ENCODE measurements around the gene CLIP4.

Gene CLIP4

DNA sequence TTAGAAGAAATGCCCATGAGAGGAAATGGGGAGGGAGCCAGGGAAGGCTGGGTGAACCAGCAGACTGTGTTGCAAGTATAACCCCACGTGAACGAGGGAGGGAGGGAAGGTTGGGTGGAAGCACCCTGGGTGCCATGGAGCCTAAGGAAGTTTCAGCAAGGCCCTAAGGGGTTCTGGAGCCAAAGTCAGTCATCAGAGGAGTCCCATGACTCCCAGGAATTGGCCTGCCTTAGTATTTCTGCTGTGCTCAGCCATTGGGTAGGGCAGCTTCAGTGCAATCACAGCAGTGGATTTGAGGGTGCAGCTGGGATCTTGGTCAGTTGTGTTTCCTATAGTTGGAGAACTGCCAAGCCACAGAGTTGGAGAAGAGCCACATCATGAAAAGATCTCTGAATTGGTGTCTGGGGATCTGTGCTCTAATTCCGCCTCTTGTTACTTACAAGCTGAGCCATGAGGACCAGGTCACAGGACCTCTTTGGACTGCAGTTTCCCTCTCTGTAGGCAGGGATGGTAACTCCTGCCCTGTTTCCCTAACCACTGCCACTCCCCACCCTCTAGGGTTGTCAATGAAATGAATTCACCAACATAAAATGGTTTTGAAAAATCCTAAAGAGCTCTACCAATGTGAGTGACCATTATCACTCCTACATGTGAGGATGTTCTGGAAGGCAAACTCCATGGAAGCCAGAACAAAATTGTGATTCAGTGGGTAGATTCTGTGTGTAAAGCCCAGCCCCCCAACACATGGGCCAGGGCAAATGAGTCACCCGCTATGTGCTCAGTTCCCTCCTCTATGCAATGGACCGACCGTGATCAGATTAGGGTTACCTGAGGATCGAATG lies 108.9 kb downstream of the CLIP4 start:
- DNase-seq: no peak

DNA sequence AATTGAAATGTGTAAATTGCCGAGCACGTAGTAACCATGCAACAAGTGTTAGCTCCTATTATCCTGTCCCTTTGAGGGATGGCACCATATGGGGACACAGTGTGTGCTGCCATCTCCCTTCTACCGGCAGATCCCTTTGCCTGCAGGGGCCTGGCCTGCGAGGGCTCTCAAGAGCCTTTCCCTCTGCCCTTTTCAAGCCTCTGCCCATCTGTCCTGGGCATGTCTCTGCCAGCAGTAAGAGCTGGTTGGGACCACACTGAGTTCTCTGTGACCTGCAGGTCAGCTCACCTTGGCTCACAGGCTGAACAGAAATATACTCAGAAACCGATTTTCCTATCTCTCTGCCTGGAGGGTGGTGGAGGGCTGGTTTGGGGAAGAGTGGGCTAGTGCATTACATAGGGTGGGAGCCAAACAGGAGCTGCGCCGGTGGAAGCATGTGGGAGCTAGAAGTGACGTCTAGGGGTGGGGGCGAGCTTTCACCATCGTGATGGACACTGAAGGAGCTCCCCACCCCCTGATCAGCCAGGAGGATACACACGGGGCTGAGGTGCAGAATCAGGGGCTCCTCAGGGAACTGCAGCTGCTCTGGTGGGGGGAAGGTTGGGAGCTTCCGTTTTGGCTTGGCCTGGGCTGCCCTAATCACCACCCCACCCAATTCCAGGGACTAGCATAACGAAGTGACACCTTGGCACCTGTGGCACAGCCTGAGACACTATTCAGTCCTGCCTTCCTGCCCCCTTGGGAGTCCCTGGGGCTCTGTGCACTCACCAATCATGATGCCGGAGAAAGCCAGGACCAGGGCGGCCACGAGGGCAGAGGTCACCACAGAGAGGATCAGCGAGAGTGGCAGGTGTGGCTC lies 109.7 kb downstream of the CLIP4 start:
- DNase-seq: no peak

DNA sequence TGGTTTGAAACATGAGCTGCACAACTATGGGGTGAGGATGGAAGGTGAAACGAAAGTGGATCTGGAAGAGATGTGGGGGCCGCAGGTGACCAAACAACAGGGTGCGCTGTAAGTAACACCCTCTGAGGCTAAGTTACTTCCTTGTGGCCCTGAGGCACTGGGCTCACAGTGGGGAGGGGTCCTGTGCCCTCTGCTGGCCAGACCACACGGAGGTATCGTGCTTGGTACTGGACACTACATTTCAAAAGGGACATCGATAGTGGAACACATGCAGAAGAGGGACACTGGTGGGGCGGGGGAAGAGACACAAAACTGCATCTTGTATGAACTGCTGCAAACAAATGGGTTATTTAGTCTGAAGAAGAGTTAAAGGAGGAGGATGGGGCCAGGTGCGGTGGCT lies 110.6 kb downstream of the CLIP4 start:
- no peak for DNase-seq

DNA sequence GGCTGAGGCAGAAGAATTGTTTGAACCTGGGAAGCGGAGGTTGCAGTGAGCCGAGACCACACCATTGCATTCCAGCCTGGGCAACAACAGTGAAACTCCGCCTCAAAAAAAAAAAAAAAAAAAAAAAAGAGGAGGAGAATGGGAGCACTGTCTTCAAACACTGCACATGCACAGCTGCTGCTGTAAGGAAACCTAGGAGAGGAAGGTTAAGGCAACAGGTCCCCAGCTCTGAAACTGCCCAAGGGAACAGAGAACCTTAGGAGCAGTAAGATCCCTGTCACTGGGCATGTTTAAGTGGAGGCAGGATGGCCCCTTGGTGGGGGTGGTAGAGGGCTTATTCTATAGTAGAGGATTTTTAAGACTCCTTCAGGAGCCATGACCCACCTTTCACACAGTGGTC lies 111.2 kb downstream of the CLIP4 start:
- no peak for DNase-seq

DNA sequence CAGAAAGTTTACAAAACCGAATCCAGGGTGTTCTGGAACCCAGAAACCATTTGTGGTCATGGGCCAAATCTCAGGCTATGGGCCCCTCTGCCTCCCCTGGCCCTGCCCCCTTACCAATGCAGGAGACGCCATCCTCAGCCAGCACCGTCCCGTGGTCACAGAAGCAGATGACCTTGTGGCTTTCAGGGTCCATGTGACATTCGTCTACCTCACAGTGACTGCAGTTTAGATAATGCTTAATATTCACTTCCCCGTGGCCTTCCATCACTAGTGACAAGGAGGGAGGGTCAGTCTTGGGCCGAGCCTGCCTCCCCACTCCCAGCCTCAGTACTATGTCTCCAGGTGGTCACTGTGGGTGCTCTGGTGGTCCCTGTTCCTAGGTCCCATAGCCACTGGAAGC lies 111.6 kb downstream of the CLIP4 start:
- DNase-seq: no peak

DNA sequence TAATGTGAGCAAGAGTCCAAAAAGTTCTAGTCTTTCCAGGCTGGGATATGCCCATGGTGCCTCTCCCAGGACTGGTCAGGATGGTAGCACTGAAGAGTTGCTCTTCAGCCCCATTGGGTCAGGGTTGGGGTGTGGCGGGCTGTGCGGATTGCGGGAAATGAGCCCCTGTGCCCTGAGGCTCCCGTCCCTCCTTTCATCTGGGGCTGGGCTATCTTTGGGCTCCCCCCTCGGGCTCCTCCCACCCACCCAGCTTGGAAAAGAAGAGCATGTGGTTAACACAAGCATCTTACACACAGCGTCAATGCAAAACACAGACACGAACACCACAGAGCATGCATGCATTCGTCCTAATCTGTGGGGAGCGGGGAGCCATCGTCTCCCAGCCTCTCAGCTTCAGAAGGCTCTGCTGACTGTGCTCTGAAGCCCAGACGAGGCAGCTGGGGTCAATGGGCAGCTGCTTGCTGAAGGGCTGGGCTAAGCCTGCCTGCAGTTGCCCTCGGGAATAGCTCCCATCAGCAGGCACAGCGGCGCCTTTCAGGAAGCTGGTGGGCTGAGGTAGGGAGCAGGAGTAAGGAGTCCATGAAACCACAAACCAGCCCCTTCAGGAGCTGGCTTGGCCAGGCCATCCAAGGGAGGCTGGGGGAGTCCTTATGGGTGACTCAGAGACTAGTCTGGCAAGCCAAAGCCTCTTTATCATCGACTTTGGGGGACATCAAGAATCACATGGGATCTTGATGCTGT lies 112.9 kb downstream of the CLIP4 start:
- DNase-seq: no peak

DNA sequence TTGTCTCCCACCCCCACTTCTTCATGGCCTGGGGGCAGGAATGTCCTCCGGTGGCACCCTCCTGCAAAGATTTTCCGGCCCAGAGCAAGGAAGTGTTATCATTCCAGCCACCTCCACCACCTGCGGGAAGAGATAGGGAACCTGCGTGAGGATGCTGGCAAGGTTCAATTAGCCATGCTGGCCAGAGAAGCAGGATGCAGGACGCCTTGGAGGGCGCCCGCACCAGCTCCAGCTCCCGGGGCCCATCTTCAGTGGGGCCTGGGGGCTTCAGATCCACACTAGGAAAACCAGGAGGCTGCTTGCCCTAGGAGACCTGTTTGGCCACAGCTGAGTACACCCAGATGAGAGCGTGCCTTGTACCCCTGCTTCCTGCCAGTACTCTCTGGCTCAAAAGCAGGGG lies 113.7 kb downstream of the CLIP4 start:
- no peak for DNase-seq

DNA sequence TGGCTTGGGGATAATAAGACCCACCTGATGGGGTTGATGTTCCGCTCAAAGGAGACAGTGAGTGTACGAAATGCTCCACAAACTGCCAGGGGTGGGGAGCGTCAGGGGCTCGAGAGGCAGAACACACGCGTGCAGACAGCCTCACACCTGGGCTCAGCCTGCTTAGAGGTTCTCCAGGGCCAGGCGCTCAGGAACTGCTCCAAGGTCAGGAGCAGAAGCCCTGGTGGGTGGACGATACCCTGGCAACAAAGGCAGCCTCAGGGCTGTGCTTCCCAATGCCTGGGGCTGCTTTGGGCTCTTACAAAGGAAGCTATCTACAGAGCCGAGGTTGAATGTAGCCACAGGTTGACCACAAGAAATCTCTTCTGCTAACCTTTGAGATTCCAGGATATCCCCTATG lies 114.4 kb downstream of the CLIP4 start:
- no peak for DNase-seq

DNA sequence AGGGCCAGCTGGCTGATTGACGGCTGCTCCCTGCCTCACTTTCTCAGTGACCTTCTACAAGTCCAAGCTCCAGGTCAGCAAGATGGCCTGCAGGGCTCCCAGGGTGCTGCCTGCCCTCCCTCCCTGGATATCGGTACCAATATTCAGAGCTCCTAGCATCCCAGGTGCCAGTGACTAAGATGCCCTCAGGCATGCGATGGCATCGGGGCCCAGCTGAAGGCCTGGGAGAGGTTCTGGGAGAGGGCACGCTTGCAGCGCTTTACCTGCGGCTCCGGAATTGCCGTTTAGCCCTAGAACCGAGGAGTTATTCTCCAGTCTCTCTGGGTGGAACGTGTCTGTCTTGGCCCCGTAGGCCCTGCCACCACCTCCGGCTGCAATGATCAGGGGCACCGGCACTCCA lies 116.8 kb downstream of the CLIP4 start:
- no peak for DNase-seq

DNA sequence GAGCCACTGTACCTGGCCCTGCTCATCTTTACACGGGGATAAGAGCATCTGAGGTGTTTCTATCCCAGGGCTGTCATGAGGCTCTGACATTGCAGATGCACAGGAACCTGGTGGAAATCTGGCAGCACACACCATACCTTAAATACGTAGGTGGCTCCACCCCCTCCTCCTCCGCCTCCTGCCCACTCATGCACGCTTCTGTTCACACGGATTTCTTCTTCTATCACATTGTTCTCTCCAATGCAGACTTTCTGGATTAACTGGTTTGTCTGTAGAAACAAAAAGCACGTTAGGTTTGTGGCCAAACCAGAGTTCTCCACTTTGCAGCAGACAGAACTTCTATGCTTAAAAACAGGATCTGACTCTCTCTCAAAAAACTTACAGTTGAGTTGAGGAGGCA lies 118.2 kb downstream of the CLIP4 start:
- no peak for DNase-seq

DNA sequence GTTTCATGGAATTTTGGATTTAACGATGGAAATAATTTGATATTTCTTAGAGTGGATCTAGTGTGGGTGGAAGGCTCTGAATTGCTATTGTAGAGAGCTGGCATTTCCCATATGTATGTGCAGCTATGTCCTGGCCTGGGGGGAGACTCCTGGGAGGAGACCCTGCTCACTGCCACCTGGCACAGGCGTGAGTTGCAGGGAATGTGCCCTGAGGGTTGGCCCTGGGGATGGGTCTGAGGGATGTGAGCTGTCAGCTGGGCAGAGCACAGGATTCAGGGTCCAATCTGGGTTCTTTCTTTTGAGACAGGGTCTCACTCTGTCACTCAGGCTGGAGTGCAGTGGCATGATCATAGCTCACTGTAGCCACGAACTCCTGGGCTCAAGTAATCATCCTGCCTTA lies 120.2 kb downstream of the CLIP4 start:
- no peak for DNase-seq

DNA sequence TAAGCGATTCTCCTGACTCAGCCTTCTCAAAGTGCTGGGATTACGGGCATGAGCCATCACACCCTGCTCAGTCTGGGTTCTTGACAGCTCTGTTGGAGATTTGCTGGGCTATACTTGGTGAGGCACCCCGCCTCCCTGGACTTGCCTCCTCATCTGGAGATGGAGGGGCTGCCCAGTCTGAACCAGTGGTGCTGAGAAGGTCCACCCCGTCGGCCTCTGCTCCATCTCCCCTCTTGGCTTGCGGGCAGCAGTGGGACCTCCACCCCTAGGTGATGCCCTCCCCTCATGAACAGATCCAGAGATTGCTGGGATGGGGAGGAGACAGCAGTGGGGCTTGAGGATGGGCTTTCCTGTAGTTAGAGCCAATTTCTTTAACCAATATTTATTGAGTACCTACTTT lies 120.9 kb downstream of the CLIP4 start:
- DNase-seq: no peak

DNA sequence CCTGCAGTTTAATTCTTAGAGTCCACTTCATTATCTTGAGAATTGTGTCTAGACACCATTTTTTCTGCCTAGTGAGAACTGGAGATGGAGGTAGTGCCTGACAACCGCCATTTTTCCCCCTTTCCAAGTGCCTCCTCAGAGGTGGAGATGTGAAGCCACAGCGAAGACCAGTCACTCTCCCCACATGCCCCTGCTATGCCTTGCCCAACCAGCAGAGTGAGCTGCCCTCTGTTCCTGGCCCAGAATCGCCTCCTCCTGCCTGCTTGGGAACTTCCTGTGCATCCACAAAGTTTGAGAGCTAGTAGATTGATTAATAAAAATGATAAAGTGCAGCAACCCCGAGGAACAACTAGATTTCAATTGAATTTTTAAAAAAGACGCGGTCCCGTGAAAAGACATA lies 123.3 kb downstream of the CLIP4 start:
- no peak for DNase-seq
